ENCODE results near the gene CYP21A2. TPM values are rescaled to one million over a fixed set of nuclear protein-coding genes. Genes with fewer than 3 reads are reported as not detected.
"Not testable (repeated sequence)": the region's sequence is repeated elsewhere in the genome, so short reads cannot be mapped to it uniquely, and the experiment has no call there.

The CYP21A2 gene
- total and polyA plus RNA-seq, 2 donors (not counting 1 experiment from before 2014, with no cell fraction given) = not detected

DNA sequence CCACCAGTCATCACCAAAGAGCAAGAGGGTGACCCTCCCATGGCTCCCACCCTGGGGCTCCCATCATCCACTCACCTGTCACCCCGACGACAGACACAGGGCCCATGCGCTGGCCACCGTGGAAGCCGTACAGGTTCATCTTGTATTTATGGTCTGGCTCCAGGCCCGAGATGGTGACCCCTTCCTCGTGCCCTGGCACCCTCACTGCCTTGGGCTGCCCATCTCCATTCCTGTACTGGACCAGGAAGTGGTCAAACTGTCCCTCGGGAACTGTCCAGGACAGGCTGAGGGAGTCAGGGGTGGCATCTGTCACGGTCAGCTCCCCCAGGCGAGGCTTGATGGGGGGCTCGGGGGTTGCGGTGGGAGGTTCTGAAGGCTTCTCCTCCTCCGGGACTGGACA, 30.1 kb downstream of the CYP21A2 start:
- H3K27ac Mint-ChIP-seq; H3K4me1 Mint-ChIP-seq; ATAC-seq (ENCODE audit: low read depth); H3K27ac ChIP-seq (ENCODE audit: low read length in 2 of 2); H3K4me3 Mint-ChIP-seq; POLR2A ChIA-PET; H3K4me2 ChIP-seq (replicated peaks; ENCODE audit: low read depth, low read length, poor library complexity, severe bottlenecking); H4K20me1 ChIP-seq (ENCODE audit: control insufficient read depth, insufficient read depth, low read length, poor library complexity, severe bottlenecking); H3K9me3 ChIP-seq (ENCODE audit: control extremely low read depth in 1 of 3, control insufficient read depth in 2 of 3, insufficient read depth in 1 of 3, low read length in 2 of 3); H3K9me3 Mint-ChIP-seq (ENCODE audit: insufficient read depth); H3K4me1 ChIP-seq (ENCODE audit: control insufficient read depth in 2 of 2, insufficient read depth in 2 of 2, low read length in 2 of 2); H2AFZ ChIP-seq (ENCODE audit: insufficient read depth, low read depth, low read length, poor library complexity, severe bottlenecking); intact Hi-C loops (cut with micrococcal nuclease); H3K9ac ChIP-seq (ENCODE audit: low read length); H3K36me3 ChIP-seq (replicated peaks in 1 of 2; ENCODE audit: control extremely low read depth in 1 of 2, control insufficient read depth in 1 of 2, extremely low read depth in 1 of 2, insufficient read depth in 2 of 2, low read length in 1 of 2); H3K79me2 ChIP-seq (ENCODE audit: control insufficient read depth, insufficient read depth, low read length); H3K4me3 ChIP-seq (ENCODE audit: control extremely low read depth in 1 of 5, extremely low read depth in 1 of 5, insufficient read depth in 1 of 5, low read depth in 2 of 5, low read length in 4 of 5); DNase-seq; H3K27me3 ChIP-seq (replicated peaks in 1 of 4; ENCODE audit: control extremely low read depth in 1 of 4, control insufficient read depth in 3 of 4, insufficient read depth in 4 of 4, low read length in 3 of 4); CTCF ChIA-PET: not testable (repeated sequence)
- WGBS (ENCODE audit: insufficient coverage) = 88% methylated on average over 13 of the region's 13 CpGs
- peaks cover 16% of the 10 kb centered on the region for H3K27me3 Mint-ChIP-seq

DNA sequence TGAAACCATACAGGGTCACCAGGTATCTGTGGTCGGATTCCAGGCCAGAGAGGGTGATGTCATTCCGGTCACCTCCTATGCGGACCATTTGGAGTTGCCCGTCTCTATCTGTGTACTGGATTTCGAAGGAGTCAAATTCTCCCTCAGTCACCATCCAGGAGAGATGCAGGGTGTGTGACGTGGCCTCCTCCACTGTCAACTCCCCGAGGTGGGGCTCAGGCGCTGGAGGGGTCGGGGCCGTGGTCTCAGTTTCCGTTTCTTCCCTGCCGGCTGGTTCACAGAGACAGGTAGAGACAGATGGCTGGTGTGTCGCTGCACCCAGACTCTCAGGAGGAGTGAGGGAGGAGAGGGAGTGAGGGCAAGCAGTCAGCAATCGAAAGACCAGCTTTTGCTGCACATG, 30.7 kb downstream of the CYP21A2 start:
- Mint-ChIP-seq H3K4me1 (no peaks in the 10 kb centered on the region), H3K27ac (no peak overlapping the region), H3K27me3 (peaks cover 15% of the 10 kb centered on the region), H3K9me3 (ENCODE audit: insufficient read depth) (no peaks in the 10 kb centered on the region), H3K4me3 (no peak overlapping the region)
- no peak for ATAC-seq (ENCODE audit: low read depth)
- ChIA-PET CTCF (no interaction called here), POLR2A (no interaction called here)
- Histone ChIP-seq H3K27me3 (replicated peaks in 1 of 4; ENCODE audit: control extremely low read depth in 1 of 4, control insufficient read depth in 3 of 4, insufficient read depth in 4 of 4, low read length in 3 of 4) (no peaks in the 10 kb centered on the region), H3K9me3 (ENCODE audit: control extremely low read depth in 1 of 3, control insufficient read depth in 2 of 3, insufficient read depth in 1 of 3, low read length in 2 of 3) (no peaks in the 10 kb centered on the region), H3K27ac (ENCODE audit: low read length in 2 of 2) (no peak overlapping the region), H3K4me3 (ENCODE audit: control extremely low read depth in 1 of 5, extremely low read depth in 1 of 5, insufficient read depth in 1 of 5, low read depth in 2 of 5, low read length in 4 of 5) (no peak overlapping the region), H2AFZ (ENCODE audit: insufficient read depth, low read depth, low read length, poor library complexity, severe bottlenecking) (no peak overlapping the region), H3K4me1 (ENCODE audit: control insufficient read depth in 2 of 2, insufficient read depth in 2 of 2, low read length in 2 of 2) (no peaks in the 10 kb centered on the region), H3K36me3 (replicated peaks in 1 of 2; ENCODE audit: control extremely low read depth in 1 of 2, control insufficient read depth in 1 of 2, extremely low read depth in 1 of 2, insufficient read depth in 2 of 2, low read length in 1 of 2) (no peaks in the 10 kb centered on the region), H3K79me2 (ENCODE audit: control insufficient read depth, insufficient read depth, low read length) (no peaks in the 10 kb centered on the region), H4K20me1 (ENCODE audit: control insufficient read depth, insufficient read depth, low read length, poor library complexity, severe bottlenecking) (no peaks in the 10 kb centered on the region), H3K4me2 (replicated peaks; ENCODE audit: low read depth, low read length, poor library complexity, severe bottlenecking) (no peak overlapping the region), H3K9ac (ENCODE audit: low read length) (no peak overlapping the region)
- intact Hi-C loops (cut with micrococcal nuclease) = no loop called here
- no peak for DNase-seq
- 90% methylated on average over 14 of the region's 14 CpGs for WGBS (ENCODE audit: insufficient coverage)
- TF ChIP-seq, protein P1, sequence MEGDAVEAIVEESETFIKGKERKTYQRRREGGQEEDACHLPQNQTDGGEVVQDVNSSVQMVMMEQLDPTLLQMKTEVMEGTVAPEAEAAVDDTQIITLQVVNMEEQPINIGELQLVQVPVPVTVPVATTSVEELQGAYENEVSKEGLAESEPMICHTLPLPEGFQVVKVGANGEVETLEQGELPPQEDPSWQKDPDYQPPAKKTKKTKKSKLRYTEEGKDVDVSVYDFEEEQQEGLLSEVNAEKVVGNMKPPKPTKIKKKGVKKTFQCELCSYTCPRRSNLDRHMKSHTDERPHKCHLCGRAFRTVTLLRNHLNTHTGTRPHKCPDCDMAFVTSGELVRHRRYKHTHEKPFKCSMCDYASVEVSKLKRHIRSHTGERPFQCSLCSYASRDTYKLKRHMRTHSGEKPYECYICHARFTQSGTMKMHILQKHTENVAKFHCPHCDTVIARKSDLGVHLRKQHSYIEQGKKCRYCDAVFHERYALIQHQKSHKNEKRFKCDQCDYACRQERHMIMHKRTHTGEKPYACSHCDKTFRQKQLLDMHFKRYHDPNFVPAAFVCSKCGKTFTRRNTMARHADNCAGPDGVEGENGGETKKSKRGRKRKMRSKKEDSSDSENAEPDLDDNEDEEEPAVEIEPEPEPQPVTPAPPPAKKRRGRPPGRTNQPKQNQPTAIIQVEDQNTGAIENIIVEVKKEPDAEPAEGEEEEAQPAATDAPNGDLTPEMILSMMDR (IDR thresholded peaks at IDR 0.05) = no peak
- no peak for TF ChIP-seq EZH2 (IDR thresholded peaks at IDR 0.05; ENCODE audit: borderline replicate concordance, insufficient read depth, low read depth, low read length, poor library complexity, severe bottlenecking)

Data from B cell (primary cell).